ENCODE measurements around the gene TTC13. TPM values are rescaled to one million over a fixed set of nuclear protein-coding genes. Genes with fewer than 3 reads are reported as not detected.

TTC13 gene
- total and polyA plus RNA-seq, 2 of the 13 experiments (the other 11 are each of a cell fraction or from before 2014, with no cell fraction given), result 5.8 to 15.9 TPM

- BruUV-seq (replicated peaks), result no TSS peak
- ATAC-seq (no peak), DNase-seq (ENCODE audit: low spot score) (no peak), FAIRE-seq (no peak)
- Histone ChIP-seq H3K79me2 (ENCODE audit: insufficient read depth, low read length) (peaks cover 33% of the 10 kb centered on the region), H3K4me2 (ENCODE audit: low read depth, low read length) (no peak overlapping the region), H3K36me3 (replicated peaks in 1 of 2; ENCODE audit: control insufficient read depth in 1 of 2, insufficient read depth in 2 of 2, low read length in 2 of 2) (peaks cover 0 to 2% of the 10 kb centered on the region in 2 experiments; a peak in 3 of 5 replicates), H3K9me3 (ENCODE audit: low read length) (no peaks in the 10 kb centered on the region), H2AFZ (ENCODE audit: low read length) (no peak overlapping the region), H3K27ac (ENCODE audit: extremely low read length, insufficient read depth, low read length) (no peak overlapping the region), H4K20me1 (ENCODE audit: insufficient read depth, low read length) (no peaks in the 10 kb centered on the region), H3K27me3 (ENCODE audit: control insufficient read depth in 1 of 2, insufficient read depth in 2 of 2, low read length in 2 of 2) (no peaks in the 10 kb centered on the region), H3K4me3 (replicated peaks in 1 of 3; ENCODE audit: insufficient read depth in 1 of 3, low read depth in 2 of 3, low read length in 3 of 3) (no peak overlapping the region), H3K9ac (ENCODE audit: insufficient read depth, low read depth, low read length) (no peak overlapping the region), H3K4me1 (ENCODE audit: insufficient read depth, low read length) (peaks cover 50% of the 10 kb centered on the region)
- CTCF ChIA-PET (ENCODE audit: low intra/inter-chr PET ratio, low total read pairs), result no interaction called here
- in situ Hi-C loops (cut with HindIII; ENCODE audit: extremely low pct_ligation_motif_present, low pct_unique_long_range_greater_than_20kb), result no loop called here
- 99% methylated on average over 9 of the region's 9 CpGs for WGBS (ENCODE audit: low lambda C conversion rate)
- TF ChIP-seq ZNF577 (CRISPR knock-in tag; IDR thresholded peaks at IDR 0.05; ENCODE audit: borderline replicate concordance, low read depth) (no peak), KDM3A (CRISPR knock-in tag; IDR thresholded peaks at IDR 0.05; ENCODE audit: low read depth) (no peak), EP300 (IDR thresholded peaks at IDR 0.05; ENCODE audit: low read depth in 2 of 2, low read length in 2 of 2) (no peak), EP300 (CRISPR knock-in tag; IDR thresholded peaks at IDR 0.05; ENCODE audit: borderline replicate concordance) (no peak), ZNF276 (CRISPR knock-in tag; IDR thresholded peaks at IDR 0.05; ENCODE audit: low read depth) (no peak), ZNF343 (CRISPR knock-in tag; IDR thresholded peaks at IDR 0.05) (no peak), U2AF1 (optimal IDR thresholded peaks at IDR 0.05; ENCODE audit: low read depth, low read length) (no peak), ZNF629 (CRISPR knock-in tag; conservative IDR thresholded peaks at IDR 0.05) (no peak), TAF15 (IDR thresholded peaks at IDR 0.05; ENCODE audit: low read depth, low read length, poor library complexity, severe bottlenecking) (no peak), PRDM10 (CRISPR knock-in tag; IDR thresholded peaks at IDR 0.05; ENCODE audit: low read depth) (no peak), SOX6 (IDR thresholded peaks at IDR 0.05) (no peak), SOX6 (CRISPR knock-in tag; IDR thresholded peaks at IDR 0.05) (no peak), GATA4 (IDR thresholded peaks at IDR 0.05; ENCODE audit: borderline replicate concordance, low read depth) (no peak), ZNF644 (CRISPR knock-in tag; IDR thresholded peaks at IDR 0.05; ENCODE audit: low read depth) (no peak), ZNF354B (CRISPR knock-in tag; IDR thresholded peaks at IDR 0.05) (no peak)
- TF ChIP-seq, protein P1, sequence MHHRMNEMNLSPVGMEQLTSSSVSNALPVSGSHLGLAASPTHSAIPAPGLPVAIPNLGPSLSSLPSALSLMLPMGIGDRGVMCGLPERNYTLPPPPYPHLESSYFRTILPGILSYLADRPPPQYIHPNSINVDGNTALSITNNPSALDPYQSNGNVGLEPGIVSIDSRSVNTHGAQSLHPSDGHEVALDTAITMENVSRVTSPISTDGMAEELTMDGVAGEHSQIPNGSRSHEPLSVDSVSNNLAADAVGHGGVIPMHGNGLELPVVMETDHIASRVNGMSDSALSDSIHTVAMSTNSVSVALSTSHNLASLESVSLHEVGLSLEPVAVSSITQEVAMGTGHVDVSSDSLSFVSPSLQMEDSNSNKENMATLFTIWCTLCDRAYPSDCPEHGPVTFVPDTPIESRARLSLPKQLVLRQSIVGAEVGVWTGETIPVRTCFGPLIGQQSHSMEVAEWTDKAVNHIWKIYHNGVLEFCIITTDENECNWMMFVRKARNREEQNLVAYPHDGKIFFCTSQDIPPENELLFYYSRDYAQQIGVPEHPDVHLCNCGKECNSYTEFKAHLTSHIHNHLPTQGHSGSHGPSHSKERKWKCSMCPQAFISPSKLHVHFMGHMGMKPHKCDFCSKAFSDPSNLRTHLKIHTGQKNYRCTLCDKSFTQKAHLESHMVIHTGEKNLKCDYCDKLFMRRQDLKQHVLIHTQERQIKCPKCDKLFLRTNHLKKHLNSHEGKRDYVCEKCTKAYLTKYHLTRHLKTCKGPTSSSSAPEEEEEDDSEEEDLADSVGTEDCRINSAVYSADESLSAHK (CRISPR knock-in tag; IDR thresholded peaks at IDR 0.05; ENCODE audit: borderline replicate concordance), result no peak
- POLR2A ChIA-PET, result no interaction called here
- intact Hi-C loops (cut with micrococcal nuclease; ENCODE audit: unreplicated experiment), result no loop called here
Observed at GRCh38 chr1:230864441-230864840, 114.2 kb downstream of the TTC13 start.
